ENCODE data around the gene MYRIP. TPM values are rescaled to one million over a fixed set of nuclear protein-coding genes. Genes with fewer than 3 reads are reported as not detected.

MYRIP gene
- total RNA-seq, 1 experiment from 2014 or later: 19.0 TPM

DNA sequence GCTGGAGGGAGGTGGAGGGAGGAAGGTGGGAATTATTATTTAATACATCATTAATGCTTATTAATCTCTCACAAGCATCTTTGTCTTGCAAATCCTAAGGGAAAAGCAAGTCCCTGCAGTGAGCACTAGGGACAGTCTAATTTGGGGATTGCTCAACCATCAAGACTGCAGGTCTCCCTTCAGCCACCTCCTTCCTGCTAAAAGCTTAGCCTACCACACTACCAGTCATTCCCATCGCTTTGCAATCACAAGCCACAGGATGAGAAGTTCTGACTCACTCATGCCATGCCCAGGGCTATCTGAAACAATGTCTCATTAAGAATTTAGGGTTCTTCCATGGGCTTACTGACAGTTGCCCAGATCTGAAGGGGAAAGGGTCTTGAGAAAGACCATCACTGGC lies 449.1 kb downstream of the MYRIP start:
- Histone ChIP-seq H3K9ac (ENCODE audit: low read length) (no peak overlapping the region), H3K4me2 (ENCODE audit: low read depth, low read length, poor library complexity, severe bottlenecking) (no peak overlapping the region), H3K9me3 (ENCODE audit: low read length) (no peaks in the 10 kb centered on the region), H3K27ac (ENCODE audit: low read length) (no peak overlapping the region), H4K20me1 (ENCODE audit: insufficient read depth, low read depth, low read length) (no peaks in the 10 kb centered on the region), H2AFZ (ENCODE audit: low read length) (no peak overlapping the region), H3K36me3 (ENCODE audit: insufficient read depth, low read length) (peaks cover 12% of the 10 kb centered on the region; the same call in 1 of the 2 replicates), H3K27me3 (ENCODE audit: low read length) (no peaks in the 10 kb centered on the region), H3K4me3 (ENCODE audit: low read length) (no peak overlapping the region), H3K4me1 (ENCODE audit: low read length) (peaks cover 4% of the 10 kb centered on the region; the same call in 1 of the 2 replicates), H3K9me2 (replicated peaks; ENCODE audit: insufficient read depth, low read length) (no peaks in the 10 kb centered on the region), H3K79me2 (ENCODE audit: low read length) (no peaks in the 10 kb centered on the region)
- DNase-seq: no peak

DNA sequence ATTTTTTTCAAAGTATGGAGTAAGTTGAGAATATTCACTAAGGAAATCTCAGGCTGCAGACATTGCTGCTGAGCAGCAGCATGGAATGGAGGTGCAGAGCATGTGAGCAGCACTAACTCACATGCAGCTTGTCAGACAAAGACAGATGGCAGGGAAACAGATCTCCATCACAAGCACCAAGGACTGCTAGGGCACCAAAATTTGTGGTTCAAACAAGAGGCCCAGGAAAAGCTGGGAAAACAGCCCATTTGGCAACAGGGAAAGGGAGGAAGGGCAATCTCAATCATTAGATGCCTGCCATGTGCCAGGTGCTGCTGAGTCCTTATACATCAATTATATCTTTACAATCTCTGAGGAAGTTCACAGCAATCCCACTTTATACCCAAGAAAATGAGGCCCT lies 452.9 kb downstream of the MYRIP start:
- no peaks in the 10 kb centered on the region for H3K79me2 ChIP-seq (ENCODE audit: low read length)
- H3K27me3 ChIP-seq (ENCODE audit: low read length): no peaks in the 10 kb centered on the region
- H3K9me2 ChIP-seq (replicated peaks; ENCODE audit: insufficient read depth, low read length): no peaks in the 10 kb centered on the region
- H3K9me3 ChIP-seq (ENCODE audit: low read length): no peaks in the 10 kb centered on the region
- no peak overlapping the region for H3K4me3 ChIP-seq (ENCODE audit: low read length)
- H2AFZ ChIP-seq (ENCODE audit: low read length): no peak overlapping the region
- H3K9ac ChIP-seq (ENCODE audit: low read length): no peak overlapping the region
- peaks cover 8% of the 10 kb centered on the region; the same call in 1 of the 2 replicates for H3K36me3 ChIP-seq (ENCODE audit: insufficient read depth, low read length)
- H3K4me1 ChIP-seq (ENCODE audit: low read length): peaks cover 9% of the 10 kb centered on the region; the same call in 1 of the 2 replicates
- H4K20me1 ChIP-seq (ENCODE audit: insufficient read depth, low read depth, low read length): no peaks in the 10 kb centered on the region
- DNase-seq: no peak
- no peak overlapping the region for H3K4me2 ChIP-seq (ENCODE audit: low read depth, low read length, poor library complexity, severe bottlenecking)
- no peak overlapping the region for H3K27ac ChIP-seq (ENCODE audit: low read length)

DNA sequence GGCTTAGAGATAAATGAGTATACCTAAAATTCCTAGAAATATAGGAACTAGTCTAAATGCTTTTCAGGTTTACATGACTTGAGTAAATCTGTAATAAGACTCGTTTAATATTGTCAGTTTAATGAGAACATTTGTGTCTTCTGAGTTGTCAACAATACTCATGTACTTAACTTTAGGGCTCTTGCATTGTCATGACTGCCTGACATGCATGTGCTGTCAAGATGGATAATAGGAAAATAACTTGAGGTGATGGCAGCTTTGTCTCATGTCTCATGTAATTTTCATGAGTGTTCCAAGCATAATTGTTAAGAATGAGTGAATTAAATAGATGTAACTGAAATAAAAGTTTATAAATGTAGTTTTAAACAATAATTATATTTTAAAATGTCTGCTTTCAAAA lies 455.0 kb downstream of the MYRIP start:
- Histone ChIP-seq H3K27me3 (ENCODE audit: low read length) (no peaks in the 10 kb centered on the region), H3K27ac (ENCODE audit: low read length) (no peak overlapping the region), H3K4me2 (ENCODE audit: low read depth, low read length, poor library complexity, severe bottlenecking) (no peak overlapping the region), H3K9me2 (replicated peaks; ENCODE audit: insufficient read depth, low read length) (no peaks in the 10 kb centered on the region), H3K79me2 (ENCODE audit: low read length) (no peaks in the 10 kb centered on the region), H3K9me3 (ENCODE audit: low read length) (no peaks in the 10 kb centered on the region), H3K4me3 (ENCODE audit: low read length) (no peak overlapping the region), H4K20me1 (ENCODE audit: insufficient read depth, low read depth, low read length) (no peaks in the 10 kb centered on the region), H2AFZ (ENCODE audit: low read length) (no peak overlapping the region), H3K36me3 (ENCODE audit: insufficient read depth, low read length) (no peaks in the 10 kb centered on the region), H3K4me1 (ENCODE audit: low read length) (peaks cover 9% of the 10 kb centered on the region; the same call in 1 of the 2 replicates), H3K9ac (ENCODE audit: low read length) (no peak overlapping the region)
- no peak for DNase-seq

DNA sequence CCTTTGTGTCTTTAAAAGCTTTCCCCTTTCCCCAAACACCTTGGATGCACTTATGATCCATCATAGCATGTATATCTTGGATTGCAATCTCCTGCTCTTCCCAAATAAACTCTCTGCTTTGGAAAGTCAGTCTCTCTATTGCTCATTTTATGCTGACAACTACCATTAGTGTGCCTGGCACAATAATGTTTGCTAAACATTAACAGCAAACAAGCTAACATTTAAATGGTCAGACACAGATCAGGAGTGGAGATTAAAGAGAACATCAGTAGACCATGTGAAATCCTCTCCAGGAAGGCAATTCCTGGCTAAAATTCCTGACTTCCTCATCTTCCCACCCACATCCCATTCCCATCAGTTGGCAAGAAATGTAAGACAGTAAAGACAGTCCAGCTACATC lies 455.8 kb downstream of the MYRIP start:
- Histone ChIP-seq H3K36me3 (ENCODE audit: insufficient read depth, low read length) (no peaks in the 10 kb centered on the region), H3K9me2 (replicated peaks; ENCODE audit: insufficient read depth, low read length) (no peaks in the 10 kb centered on the region), H3K4me1 (ENCODE audit: low read length) (peaks cover 9% of the 10 kb centered on the region; the same call in 1 of the 2 replicates), H3K27me3 (ENCODE audit: low read length) (no peaks in the 10 kb centered on the region), H4K20me1 (ENCODE audit: insufficient read depth, low read depth, low read length) (no peaks in the 10 kb centered on the region), H3K4me3 (ENCODE audit: low read length) (no peak overlapping the region), H3K79me2 (ENCODE audit: low read length) (no peaks in the 10 kb centered on the region), H3K9me3 (ENCODE audit: low read length) (no peaks in the 10 kb centered on the region), H2AFZ (ENCODE audit: low read length) (no peak overlapping the region), H3K4me2 (ENCODE audit: low read depth, low read length, poor library complexity, severe bottlenecking) (no peak overlapping the region), H3K9ac (ENCODE audit: low read length) (no peak overlapping the region), H3K27ac (ENCODE audit: low read length) (no peak overlapping the region)
- DNase-seq: no peak

DNA sequence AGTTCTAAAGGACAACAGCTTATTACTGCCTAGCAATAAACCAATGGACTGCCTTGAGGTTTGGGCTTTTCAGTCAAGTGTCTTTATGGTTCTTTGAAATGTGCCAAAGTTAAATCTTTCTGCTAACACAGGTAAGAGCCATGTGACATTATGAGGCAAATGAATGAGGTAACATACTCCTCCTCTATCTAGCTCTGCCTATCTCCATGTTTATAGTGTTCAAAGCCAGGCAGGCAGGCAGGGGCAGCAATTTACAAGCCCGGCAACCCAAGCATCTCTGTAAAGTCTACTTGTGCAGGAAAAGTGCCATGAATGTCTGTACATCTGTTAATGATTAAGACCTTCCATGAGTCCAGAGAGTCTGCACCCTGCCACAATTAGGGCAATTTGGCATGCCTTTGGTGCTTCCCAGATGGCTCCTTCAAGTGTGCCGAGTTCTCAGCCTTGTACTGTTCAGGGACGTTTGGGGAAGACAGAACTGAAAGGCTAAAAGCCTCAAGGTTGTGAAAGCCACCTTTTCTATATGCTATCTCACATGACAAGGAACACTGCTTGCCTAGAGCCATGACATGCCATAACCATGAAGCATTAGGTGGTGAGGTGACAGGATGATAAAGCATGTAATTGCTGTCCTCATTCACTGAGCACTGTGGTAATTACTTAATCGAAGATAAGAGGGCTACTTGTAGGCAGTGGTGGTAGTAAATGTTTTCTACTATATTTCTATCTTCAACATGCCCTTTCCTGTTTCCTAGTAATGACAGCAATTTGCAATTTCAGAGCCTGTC lies 458.7 kb downstream of the MYRIP start:
- Histone ChIP-seq H2AFZ (ENCODE audit: low read length) (no peak overlapping the region), H4K20me1 (ENCODE audit: insufficient read depth, low read depth, low read length) (no peaks in the 10 kb centered on the region), H3K27me3 (ENCODE audit: low read length) (no peaks in the 10 kb centered on the region), H3K36me3 (ENCODE audit: insufficient read depth, low read length) (no peaks in the 10 kb centered on the region), H3K79me2 (ENCODE audit: low read length) (no peaks in the 10 kb centered on the region), H3K9me2 (replicated peaks; ENCODE audit: insufficient read depth, low read length) (no peaks in the 10 kb centered on the region), H3K9me3 (ENCODE audit: low read length) (no peaks in the 10 kb centered on the region), H3K4me2 (ENCODE audit: low read depth, low read length, poor library complexity, severe bottlenecking) (no peak overlapping the region), H3K4me3 (ENCODE audit: low read length) (no peak overlapping the region), H3K4me1 (ENCODE audit: low read length) (peaks cover 7% of the 10 kb centered on the region; the same call in 1 of the 2 replicates), H3K9ac (ENCODE audit: low read length) (no peak overlapping the region), H3K27ac (ENCODE audit: low read length) (no peak overlapping the region)
- no peak for DNase-seq

DNA sequence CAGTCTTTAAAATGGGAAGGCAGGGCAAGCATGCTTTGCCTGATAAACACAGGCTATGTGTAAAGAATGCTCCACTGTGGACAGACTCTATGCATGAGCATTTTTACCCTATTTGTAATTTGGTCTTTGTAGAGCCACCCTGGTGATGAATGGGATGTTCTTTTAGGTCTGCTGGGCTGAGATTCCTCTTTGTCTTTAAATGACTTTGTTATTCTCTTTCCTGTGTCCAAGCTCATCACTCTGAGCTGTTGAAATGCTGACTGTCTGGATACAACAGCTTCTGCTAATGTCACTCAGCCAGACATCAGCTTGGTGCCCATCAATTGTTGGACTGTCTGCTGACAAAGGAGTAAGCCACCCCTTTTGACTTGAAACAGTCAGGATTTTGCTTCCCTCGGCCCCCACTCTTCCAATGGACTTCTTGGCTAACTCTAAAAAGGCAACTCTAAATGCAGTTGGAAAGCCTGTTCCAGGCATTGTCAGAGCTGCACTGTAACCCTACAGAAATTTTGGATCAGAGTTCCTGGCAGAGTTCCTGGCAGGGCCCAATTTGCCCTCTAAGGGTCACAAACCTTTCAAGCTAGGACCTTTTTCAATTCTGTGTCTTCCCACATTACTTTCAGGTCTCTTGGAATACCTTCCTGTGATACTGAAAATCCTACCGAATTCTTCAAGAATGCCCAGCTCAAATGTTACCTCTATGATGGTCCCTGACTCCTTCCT lies 459.6 kb downstream of the MYRIP start:
- Histone ChIP-seq H3K27me3 (ENCODE audit: low read length) (no peaks in the 10 kb centered on the region), H4K20me1 (ENCODE audit: insufficient read depth, low read depth, low read length) (no peaks in the 10 kb centered on the region), H3K27ac (ENCODE audit: low read length) (no peak overlapping the region), H3K9ac (ENCODE audit: low read length) (no peak overlapping the region), H3K9me3 (ENCODE audit: low read length) (no peaks in the 10 kb centered on the region), H3K4me2 (ENCODE audit: low read depth, low read length, poor library complexity, severe bottlenecking) (no peak overlapping the region), H3K4me1 (ENCODE audit: low read length) (peaks cover 5% of the 10 kb centered on the region; the same call in 1 of the 2 replicates), H3K4me3 (ENCODE audit: low read length) (no peak overlapping the region), H3K79me2 (ENCODE audit: low read length) (no peaks in the 10 kb centered on the region), H3K36me3 (ENCODE audit: insufficient read depth, low read length) (no peaks in the 10 kb centered on the region), H2AFZ (ENCODE audit: low read length) (no peak overlapping the region), H3K9me2 (replicated peaks; ENCODE audit: insufficient read depth, low read length) (no peaks in the 10 kb centered on the region)
- no peak for DNase-seq

DNA sequence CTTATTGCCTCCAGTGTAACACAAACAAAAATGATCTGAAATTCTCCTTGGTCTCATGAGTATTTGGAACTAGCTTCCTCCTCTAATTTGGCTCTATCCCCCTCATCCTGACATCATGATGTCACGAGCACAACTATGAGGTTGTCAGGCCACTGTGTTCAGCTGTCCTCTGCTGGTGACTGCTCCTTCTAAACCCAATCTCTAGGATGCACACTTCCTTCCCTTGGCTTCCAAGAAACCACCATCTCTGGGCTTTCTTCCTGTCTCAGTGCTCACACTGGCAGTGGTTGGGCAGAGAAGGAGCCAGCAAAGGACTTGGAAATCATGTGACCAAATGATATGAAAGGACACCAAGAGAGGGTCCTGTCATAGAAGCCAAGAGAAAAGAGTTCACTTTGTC lies 469.4 kb downstream of the MYRIP start:
- no peak overlapping the region for H2AFZ ChIP-seq (ENCODE audit: low read length)
- H3K4me2 ChIP-seq (ENCODE audit: low read depth, low read length, poor library complexity, severe bottlenecking): no peak overlapping the region
- no peaks in the 10 kb centered on the region for H3K9me2 ChIP-seq (replicated peaks; ENCODE audit: insufficient read depth, low read length)
- H3K27me3 ChIP-seq (ENCODE audit: low read length): no peaks in the 10 kb centered on the region
- H4K20me1 ChIP-seq (ENCODE audit: insufficient read depth, low read depth, low read length): no peaks in the 10 kb centered on the region
- no peak overlapping the region for H3K27ac ChIP-seq (ENCODE audit: low read length)
- no peaks in the 10 kb centered on the region for H3K9me3 ChIP-seq (ENCODE audit: low read length)
- no peak overlapping the region for H3K9ac ChIP-seq (ENCODE audit: low read length)
- H3K4me3 ChIP-seq (ENCODE audit: low read length): no peak overlapping the region
- no peaks in the 10 kb centered on the region for H3K79me2 ChIP-seq (ENCODE audit: low read length)
- no peaks in the 10 kb centered on the region for H3K4me1 ChIP-seq (ENCODE audit: low read length)
- no peaks in the 10 kb centered on the region for H3K36me3 ChIP-seq (ENCODE audit: insufficient read depth, low read length)
- no peak for DNase-seq

DNA sequence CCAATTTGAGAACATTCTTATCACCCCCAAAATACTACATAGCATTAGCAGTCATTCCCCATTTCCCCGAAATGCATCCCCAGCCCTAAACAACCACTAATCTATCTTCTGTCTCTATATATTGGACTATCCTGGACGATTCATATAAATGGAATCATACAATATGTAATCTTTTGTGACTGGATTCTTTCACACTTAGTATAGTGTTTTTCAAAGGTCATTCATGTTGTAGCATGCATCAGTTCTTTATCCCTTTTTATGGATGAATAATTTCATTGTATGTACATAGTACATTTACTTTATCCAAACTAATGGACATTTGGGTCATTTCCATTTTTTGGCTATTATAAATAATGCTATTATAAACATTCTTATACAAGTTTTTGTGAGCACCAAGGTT lies 472.6 kb downstream of the MYRIP start:
- no peak overlapping the region for H2AFZ ChIP-seq (ENCODE audit: low read length)
- H3K4me1 ChIP-seq (ENCODE audit: low read length): no peaks in the 10 kb centered on the region
- no peaks in the 10 kb centered on the region for H4K20me1 ChIP-seq (ENCODE audit: insufficient read depth, low read depth, low read length)
- H3K36me3 ChIP-seq (ENCODE audit: insufficient read depth, low read length): no peaks in the 10 kb centered on the region
- H3K27me3 ChIP-seq (ENCODE audit: low read length): no peaks in the 10 kb centered on the region
- no peaks in the 10 kb centered on the region for H3K9me3 ChIP-seq (ENCODE audit: low read length)
- no peak overlapping the region for H3K4me2 ChIP-seq (ENCODE audit: low read depth, low read length, poor library complexity, severe bottlenecking)
- H3K9ac ChIP-seq (ENCODE audit: low read length): no peak overlapping the region
- H3K4me3 ChIP-seq (ENCODE audit: low read length): no peak overlapping the region
- H3K27ac ChIP-seq (ENCODE audit: low read length): no peak overlapping the region
- DNase-seq: no peak
- 0 out of 2 replicates have a peak, but pooled peaks cover 2% of the 10 kb centered on the region for H3K9me2 ChIP-seq (replicated peaks; ENCODE audit: insufficient read depth, low read length)
- H3K79me2 ChIP-seq (ENCODE audit: low read length): no peaks in the 10 kb centered on the region

Data from Karpas-422 (cell line).